22Rv1 (cell line): ENCODE results near the gene AXDND1.

Experiments
- ZFX ChIP-seq: fragments of 450-650 bp; IDR thresholded peaks from 2 replicates; pipeline ENCODE4 v1.6.1; 2017; ENCODE audit warnings: antibody characterized with exemption, borderline replicate concordance
- TF ChIP-seq, protein P1 (sequence below): fragments of 450-650 bp; IDR thresholded peaks from 2 replicates; pipeline ENCODE4 v1.5.1; 2017; ENCODE audit warnings: mild to moderate bottlenecking

GRCh38 chr1:179558078-179558477, 192.3 kb downstream of the AXDND1 start:
- TF ChIP-seq, protein P1, sequence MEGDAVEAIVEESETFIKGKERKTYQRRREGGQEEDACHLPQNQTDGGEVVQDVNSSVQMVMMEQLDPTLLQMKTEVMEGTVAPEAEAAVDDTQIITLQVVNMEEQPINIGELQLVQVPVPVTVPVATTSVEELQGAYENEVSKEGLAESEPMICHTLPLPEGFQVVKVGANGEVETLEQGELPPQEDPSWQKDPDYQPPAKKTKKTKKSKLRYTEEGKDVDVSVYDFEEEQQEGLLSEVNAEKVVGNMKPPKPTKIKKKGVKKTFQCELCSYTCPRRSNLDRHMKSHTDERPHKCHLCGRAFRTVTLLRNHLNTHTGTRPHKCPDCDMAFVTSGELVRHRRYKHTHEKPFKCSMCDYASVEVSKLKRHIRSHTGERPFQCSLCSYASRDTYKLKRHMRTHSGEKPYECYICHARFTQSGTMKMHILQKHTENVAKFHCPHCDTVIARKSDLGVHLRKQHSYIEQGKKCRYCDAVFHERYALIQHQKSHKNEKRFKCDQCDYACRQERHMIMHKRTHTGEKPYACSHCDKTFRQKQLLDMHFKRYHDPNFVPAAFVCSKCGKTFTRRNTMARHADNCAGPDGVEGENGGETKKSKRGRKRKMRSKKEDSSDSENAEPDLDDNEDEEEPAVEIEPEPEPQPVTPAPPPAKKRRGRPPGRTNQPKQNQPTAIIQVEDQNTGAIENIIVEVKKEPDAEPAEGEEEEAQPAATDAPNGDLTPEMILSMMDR: no peak
- no peak for TF ChIP-seq ZFX
